Measurements from ENCODE around the gene CHST8.

DNA sequence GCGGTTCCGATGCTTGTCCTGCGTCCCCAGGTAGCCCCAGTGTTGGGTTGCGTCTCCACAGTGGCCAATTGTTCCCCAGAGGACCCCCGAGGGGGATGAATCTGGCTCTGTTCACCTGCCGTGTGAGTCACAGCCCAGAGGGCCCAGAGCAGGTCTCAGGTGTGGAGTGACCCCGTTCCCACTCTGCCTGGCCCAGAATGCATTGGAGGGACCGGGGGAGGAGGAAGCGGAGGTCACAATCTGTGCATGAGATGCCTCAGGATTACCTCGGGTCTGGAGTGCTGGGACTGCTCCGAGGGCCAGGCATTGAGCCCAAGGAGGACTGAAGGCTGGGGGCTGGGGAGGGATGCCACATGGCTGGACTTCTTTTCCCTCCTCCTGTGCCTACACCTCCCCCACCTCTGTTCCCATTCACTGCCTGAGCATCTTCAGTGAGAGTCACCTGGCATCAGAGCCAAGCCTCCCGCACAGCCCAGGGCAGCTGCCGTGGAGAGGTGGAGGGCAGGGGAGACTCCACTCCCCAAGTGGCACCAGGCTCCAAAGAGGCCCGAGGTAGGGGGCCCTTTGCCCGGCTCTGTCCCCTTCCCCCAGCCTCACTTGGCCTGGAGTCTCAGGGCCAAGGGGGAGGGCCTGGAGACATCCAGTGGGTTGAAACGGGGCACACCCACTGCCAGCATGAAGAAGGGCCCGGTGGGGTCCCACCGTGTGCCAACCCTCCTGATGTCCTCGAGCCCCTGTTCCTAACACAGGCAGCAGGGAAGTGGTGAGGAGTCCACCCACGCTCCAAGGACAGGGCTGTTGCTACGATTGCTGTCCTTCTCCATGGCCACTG is 81.1 kb downstream of the CHST8 start:
- TF ChIP-seq, protein P1, sequence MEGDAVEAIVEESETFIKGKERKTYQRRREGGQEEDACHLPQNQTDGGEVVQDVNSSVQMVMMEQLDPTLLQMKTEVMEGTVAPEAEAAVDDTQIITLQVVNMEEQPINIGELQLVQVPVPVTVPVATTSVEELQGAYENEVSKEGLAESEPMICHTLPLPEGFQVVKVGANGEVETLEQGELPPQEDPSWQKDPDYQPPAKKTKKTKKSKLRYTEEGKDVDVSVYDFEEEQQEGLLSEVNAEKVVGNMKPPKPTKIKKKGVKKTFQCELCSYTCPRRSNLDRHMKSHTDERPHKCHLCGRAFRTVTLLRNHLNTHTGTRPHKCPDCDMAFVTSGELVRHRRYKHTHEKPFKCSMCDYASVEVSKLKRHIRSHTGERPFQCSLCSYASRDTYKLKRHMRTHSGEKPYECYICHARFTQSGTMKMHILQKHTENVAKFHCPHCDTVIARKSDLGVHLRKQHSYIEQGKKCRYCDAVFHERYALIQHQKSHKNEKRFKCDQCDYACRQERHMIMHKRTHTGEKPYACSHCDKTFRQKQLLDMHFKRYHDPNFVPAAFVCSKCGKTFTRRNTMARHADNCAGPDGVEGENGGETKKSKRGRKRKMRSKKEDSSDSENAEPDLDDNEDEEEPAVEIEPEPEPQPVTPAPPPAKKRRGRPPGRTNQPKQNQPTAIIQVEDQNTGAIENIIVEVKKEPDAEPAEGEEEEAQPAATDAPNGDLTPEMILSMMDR (IDR thresholded peaks at IDR 0.05; ENCODE audit: low read depth, low read length, poor library complexity, severe bottlenecking) = no peak
- no peak for TF ChIP-seq EZH2phosphoT487 (IDR thresholded peaks at IDR 0.05; ENCODE audit: borderline replicate concordance, low read length)

Data from DOHH2 (cell line).